GM19351 (cell line): ENCODE measurements around the gene MIER3.
"Not testable (repeated sequence)": the region's sequence is repeated elsewhere in the genome, so short reads cannot be mapped to it uniquely, and the experiment has no call there.

Source experiments
- ATAC-seq: cut with Tn5 transposase; IDR thresholded peaks from one replicate; pipeline ENCODE4 v1.9.1; 2021; ENCODE audit warnings: mild to moderate bottlenecking, moderate library complexity; ENCODE audit not compliant: unreplicated experiment

The MIER3 gene

GRCh38 chr5:56951946-56952691 lies at the start of gene MIER3:
Gene MIER3 (minus strand): TSS chr5:56952123. CDS start chr5:56952102, 21 bp downstream.
- peak; percentile 89 for ATAC-seq

GRCh38 chr5:56995596-56995995 lies 43.7 kb upstream of the MIER3 start:
- no peak for ATAC-seq

- no peak for ATAC-seq
Observed at GRCh38 chr5:56993241-56993640, 41.3 kb upstream of the MIER3 start.

- ATAC-seq = no peak
Observed at GRCh38 chr5:56989676-56990075, 37.8 kb upstream of the MIER3 start.

- ATAC-seq = no peak
Observed at GRCh38 chr5:56988490-56988889, 36.6 kb upstream of the MIER3 start.

GRCh38 chr5:56987171-56987570 lies 35.2 kb upstream of the MIER3 start:
- ATAC-seq = no peak

- peak; percentile 55 for ATAC-seq
Observed at GRCh38 chr5:56986626-56986947, 34.7 kb upstream of the MIER3 start.

- ATAC-seq = peak; percentile 68
Observed at GRCh38 chr5:56985936-56986625, 34.2 kb upstream of the MIER3 start.

GRCh38 chr5:56984445-56984844 lies 32.5 kb upstream of the MIER3 start:
- ATAC-seq = no peak

GRCh38 chr5:56983593-56984361 lies 31.9 kb upstream of the MIER3 start:
- peak; percentile 66 for ATAC-seq

GRCh38 chr5:56981548-56982315 lies 29.8 kb upstream of the MIER3 start:
- no peak for ATAC-seq

GRCh38 chr5:56979968-56980367 lies 28.0 kb upstream of the MIER3 start:
- ATAC-seq = no peak

GRCh38 chr5:56979526-56979925 lies 27.6 kb upstream of the MIER3 start:
- not testable (repeated sequence) for ATAC-seq

- no peak for ATAC-seq
Observed at GRCh38 chr5:56977822-56978221, 25.9 kb upstream of the MIER3 start.

GRCh38 chr5:56977021-56977420 lies 25.1 kb upstream of the MIER3 start:
- ATAC-seq = no peak

GRCh38 chr5:56974241-56974640 lies 22.3 kb upstream of the MIER3 start:
- no peak for ATAC-seq

GRCh38 chr5:56973473-56973872 lies 21.6 kb upstream of the MIER3 start:
- ATAC-seq = no peak

GRCh38 chr5:56971275-56971674 lies 19.4 kb upstream of the MIER3 start:
- ATAC-seq = no peak

- no peak for ATAC-seq
Observed at GRCh38 chr5:56964173-56964572, 12.2 kb upstream of the MIER3 start.

- no peak for ATAC-seq
Observed at GRCh38 chr5:56963246-56963645, 11.3 kb upstream of the MIER3 start.

- ATAC-seq = no peak
Observed at GRCh38 chr5:56962286-56962685, 10.4 kb upstream of the MIER3 start.
